Measurements from ENCODE around the gene CIPC. TPM values are rescaled to one million over a fixed set of nuclear protein-coding genes. Genes with fewer than 3 reads are reported as not detected.

CIPC gene
- total and polyA plus RNA-seq, 2 donors (not counting 1 experiment from before 2014, with no cell fraction given): 13.3 to 47.0 TPM

GRCh38 chr14:77102154-77102553 lies 4.1 kb downstream of the CIPC start:
- no peak overlapping the region for H3K4me3 ChIP-seq (ENCODE audit: control extremely low read depth in 1 of 5, extremely low read depth in 1 of 5, insufficient read depth in 1 of 5, low read depth in 2 of 5, low read length in 4 of 5)
- no peaks in the 10 kb centered on the region for H4K20me1 ChIP-seq (ENCODE audit: control insufficient read depth, insufficient read depth, low read length, poor library complexity, severe bottlenecking)
- ChIA-PET POLR2A (no interaction called here), CTCF (interaction anchor here (0.8 to 30.2 kb wide), 3 partner anchors 9 to 23 kb away, joined by 3 to 757 read pairs (median 5); no protein-coding TSS in a partner anchor)
- intact Hi-C loops (cut with micrococcal nuclease): no loop called here
- Mint-ChIP-seq H3K27ac (peak overlapping the region; percentile 15), H3K4me1 (peaks cover 68% of the 10 kb centered on the region), H3K4me3 (peak overlapping the region; percentile 30), H3K27me3 (no peaks in the 10 kb centered on the region), H3K9me3 (ENCODE audit: insufficient read depth) (no peaks in the 10 kb centered on the region)
- peaks cover 0 to 19% of the 10 kb centered on the region in 2 experiments for H3K36me3 ChIP-seq (replicated peaks in 1 of 2; ENCODE audit: control extremely low read depth in 1 of 2, control insufficient read depth in 1 of 2, extremely low read depth in 1 of 2, insufficient read depth in 2 of 2, low read length in 1 of 2)
- WGBS (ENCODE audit: insufficient coverage): 83% methylated on average over 3 of the region's 4 CpGs
- peaks cover 36 to 42% of the 10 kb centered on the region in 2 donors for H3K4me1 ChIP-seq (ENCODE audit: control insufficient read depth in 2 of 2, insufficient read depth in 2 of 2, low read length in 2 of 2)
- no peaks in the 10 kb centered on the region for H3K9me3 ChIP-seq (ENCODE audit: control extremely low read depth in 1 of 3, control insufficient read depth in 2 of 3, insufficient read depth in 1 of 3, low read length in 2 of 3)
- H3K4me2 ChIP-seq (replicated peaks; ENCODE audit: low read depth, low read length, poor library complexity, severe bottlenecking): no peak overlapping the region
- peaks cover 90% of the 10 kb centered on the region for H3K79me2 ChIP-seq (ENCODE audit: control insufficient read depth, insufficient read depth, low read length)
- no peaks in the 10 kb centered on the region for H3K27me3 ChIP-seq (replicated peaks in 1 of 4; ENCODE audit: control extremely low read depth in 1 of 4, control insufficient read depth in 3 of 4, insufficient read depth in 4 of 4, low read length in 3 of 4)
- no peak overlapping the region for H3K27ac ChIP-seq (ENCODE audit: low read length in 2 of 2)
- H2AFZ ChIP-seq (ENCODE audit: insufficient read depth, low read depth, low read length, poor library complexity, severe bottlenecking): no peak overlapping the region
- ATAC-seq (ENCODE audit: low read depth): no peak
- DNase-seq: no peak
- TF ChIP-seq EZH2 (IDR thresholded peaks at IDR 0.05; ENCODE audit: borderline replicate concordance, insufficient read depth, low read depth, low read length, poor library complexity, severe bottlenecking) (no peak), CTCF (IDR thresholded peaks at IDR 0.05) (no peak)
- H3K9ac ChIP-seq (ENCODE audit: low read length): no peak overlapping the region

- ChIA-PET CTCF (interaction anchor here (30.2 kb wide), 1 partner anchor 22 kb away, joined by 757 read pairs; no protein-coding TSS in a partner anchor), POLR2A (no interaction called here)
- Histone ChIP-seq H3K4me3 (ENCODE audit: control extremely low read depth in 1 of 5, extremely low read depth in 1 of 5, insufficient read depth in 1 of 5, low read depth in 2 of 5, low read length in 4 of 5) (no peak overlapping the region), H3K79me2 (ENCODE audit: control insufficient read depth, insufficient read depth, low read length) (peaks cover 83% of the 10 kb centered on the region), H3K9me3 (ENCODE audit: control extremely low read depth in 1 of 3, control insufficient read depth in 2 of 3, insufficient read depth in 1 of 3, low read length in 2 of 3) (no peaks in the 10 kb centered on the region), H3K27me3 (replicated peaks in 1 of 4; ENCODE audit: control extremely low read depth in 1 of 4, control insufficient read depth in 3 of 4, insufficient read depth in 4 of 4, low read length in 3 of 4) (no peaks in the 10 kb centered on the region), H4K20me1 (ENCODE audit: control insufficient read depth, insufficient read depth, low read length, poor library complexity, severe bottlenecking) (no peaks in the 10 kb centered on the region), H3K4me1 (ENCODE audit: control insufficient read depth in 2 of 2, insufficient read depth in 2 of 2, low read length in 2 of 2) (peaks cover 34 to 38% of the 10 kb centered on the region in 2 donors), H3K27ac (ENCODE audit: low read length in 2 of 2) (no peak overlapping the region), H3K4me2 (replicated peaks; ENCODE audit: low read depth, low read length, poor library complexity, severe bottlenecking) (no peak overlapping the region), H2AFZ (ENCODE audit: insufficient read depth, low read depth, low read length, poor library complexity, severe bottlenecking) (no peak overlapping the region), H3K9ac (ENCODE audit: low read length) (no peak overlapping the region), H3K36me3 (replicated peaks in 1 of 2; ENCODE audit: control extremely low read depth in 1 of 2, control insufficient read depth in 1 of 2, extremely low read depth in 1 of 2, insufficient read depth in 2 of 2, low read length in 1 of 2) (peaks cover 0 to 29% of the 10 kb centered on the region in 2 experiments)
- Mint-ChIP-seq H3K9me3 (ENCODE audit: insufficient read depth) (no peaks in the 10 kb centered on the region), H3K4me3 (no peak overlapping the region), H3K27me3 (no peaks in the 10 kb centered on the region), H3K4me1 (peaks cover 61% of the 10 kb centered on the region), H3K27ac (no peak overlapping the region)
- no peak for DNase-seq
- ATAC-seq (ENCODE audit: low read depth): no peak
- no peak for TF ChIP-seq CTCF (IDR thresholded peaks at IDR 0.05)
- no peak for TF ChIP-seq EZH2 (IDR thresholded peaks at IDR 0.05; ENCODE audit: borderline replicate concordance, insufficient read depth, low read depth, low read length, poor library complexity, severe bottlenecking)
- intact Hi-C loops (cut with micrococcal nuclease): no loop called here
These were observed 5.4 kb downstream of the CIPC start for GRCh38 chr14:77103475-77103874.

All from B cell (primary cell).